NCI-H146 treated with DMSO at 0.1 percent for 48 hours (cell line): ENCODE measurements around the gene HSD3B2.

ENCODE experiments used
- DNase-seq: peaks from one replicate; lab custom pipeline; 2025; ENCODE audit not compliant: unreplicated experiment; lab: John Stamatoyannopoulos, UW

HSD3B2 gene

GRCh38 chr1:119396982-119397381 is 18.0 kb upstream of the HSD3B2 start:
- no peak for DNase-seq

GRCh38 chr1:119397986-119398385 is 17.0 kb upstream of the HSD3B2 start:
- DNase-seq: no peak

GRCh38 chr1:119404736-119405135 is 10.2 kb upstream of the HSD3B2 start:
- no peak for DNase-seq

- DNase-seq: no peak
Measured at GRCh38 chr1:119409731-119410130, 5.2 kb upstream of the HSD3B2 start.

- DNase-seq: no peak
Measured at GRCh38 chr1:119410961-119411360, 4.0 kb upstream of the HSD3B2 start.

GRCh38 chr1:119416006-119416640 is 1.2 kb downstream of the HSD3B2 start:
- no peak for DNase-seq

- no peak for DNase-seq
Measured at GRCh38 chr1:119419109-119419508, 4.2 kb downstream of the HSD3B2 start.

GRCh38 chr1:119420638-119421037 is 5.7 kb downstream of the HSD3B2 start:
- DNase-seq: no peak

GRCh38 chr1:119422631-119423030 is 7.7 kb downstream of the HSD3B2 start:
- no peak for DNase-seq

- DNase-seq: no peak
Measured at GRCh38 chr1:119428991-119429390, 14.0 kb downstream of the HSD3B2 start.

GRCh38 chr1:119429687-119430086 is 14.7 kb downstream of the HSD3B2 start:
- DNase-seq: no peak

- no peak for DNase-seq
Measured at GRCh38 chr1:119430486-119430885, 15.5 kb downstream of the HSD3B2 start.

GRCh38 chr1:119431836-119432235 is 16.9 kb downstream of the HSD3B2 start:
- no peak for DNase-seq

GRCh38 chr1:119435052-119435451 is 20.1 kb downstream of the HSD3B2 start:
- no peak for DNase-seq

GRCh38 chr1:119438761-119439160 is 23.8 kb downstream of the HSD3B2 start:
- DNase-seq: no peak

GRCh38 chr1:119440721-119441307 is 25.9 kb downstream of the HSD3B2 start:
- no peak for DNase-seq

- no peak for DNase-seq
Measured at GRCh38 chr1:119442756-119443155, 27.8 kb downstream of the HSD3B2 start.

- no peak for DNase-seq
Measured at GRCh38 chr1:119446321-119446720, 31.4 kb downstream of the HSD3B2 start.

- no peak for DNase-seq
Measured at GRCh38 chr1:119447344-119448126, 32.6 kb downstream of the HSD3B2 start.

- DNase-seq: no peak
Measured at GRCh38 chr1:119448127-119448511, 33.2 kb downstream of the HSD3B2 start.

- no peak for DNase-seq
Measured at GRCh38 chr1:119449971-119450370, 35.0 kb downstream of the HSD3B2 start.

- no peak for DNase-seq
Measured at GRCh38 chr1:119451158-119451557, 36.2 kb downstream of the HSD3B2 start.
